ENCODE measurements around the gene IL17RC.

DNA sequence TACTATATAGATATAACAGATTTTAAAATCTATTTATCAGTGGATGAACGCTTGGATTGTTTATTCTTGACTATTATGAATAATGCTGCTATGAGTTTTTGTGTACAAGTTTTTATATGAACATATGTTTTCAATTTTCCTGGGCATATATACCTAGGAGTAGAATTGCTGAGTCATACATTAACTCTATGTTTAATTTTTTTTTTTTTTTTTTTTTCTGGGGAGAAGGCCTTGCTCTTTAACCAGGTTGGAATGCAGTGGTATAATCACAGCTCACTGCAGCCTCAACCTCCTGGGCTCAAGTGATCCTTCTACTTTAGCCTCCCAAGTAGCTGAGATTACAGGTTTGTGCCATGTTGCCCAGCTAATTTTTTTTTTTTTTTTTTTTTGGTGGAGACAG, 45.9 kb upstream of the IL17RC start:
- TF ChIP-seq CREB1 (IDR thresholded peaks at IDR 0.05): no peak
- TF ChIP-seq, protein P1, sequence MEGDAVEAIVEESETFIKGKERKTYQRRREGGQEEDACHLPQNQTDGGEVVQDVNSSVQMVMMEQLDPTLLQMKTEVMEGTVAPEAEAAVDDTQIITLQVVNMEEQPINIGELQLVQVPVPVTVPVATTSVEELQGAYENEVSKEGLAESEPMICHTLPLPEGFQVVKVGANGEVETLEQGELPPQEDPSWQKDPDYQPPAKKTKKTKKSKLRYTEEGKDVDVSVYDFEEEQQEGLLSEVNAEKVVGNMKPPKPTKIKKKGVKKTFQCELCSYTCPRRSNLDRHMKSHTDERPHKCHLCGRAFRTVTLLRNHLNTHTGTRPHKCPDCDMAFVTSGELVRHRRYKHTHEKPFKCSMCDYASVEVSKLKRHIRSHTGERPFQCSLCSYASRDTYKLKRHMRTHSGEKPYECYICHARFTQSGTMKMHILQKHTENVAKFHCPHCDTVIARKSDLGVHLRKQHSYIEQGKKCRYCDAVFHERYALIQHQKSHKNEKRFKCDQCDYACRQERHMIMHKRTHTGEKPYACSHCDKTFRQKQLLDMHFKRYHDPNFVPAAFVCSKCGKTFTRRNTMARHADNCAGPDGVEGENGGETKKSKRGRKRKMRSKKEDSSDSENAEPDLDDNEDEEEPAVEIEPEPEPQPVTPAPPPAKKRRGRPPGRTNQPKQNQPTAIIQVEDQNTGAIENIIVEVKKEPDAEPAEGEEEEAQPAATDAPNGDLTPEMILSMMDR (IDR thresholded peaks at IDR 0.05; ENCODE audit: control extremely low read depth in 1 of 3, insufficient read depth in 1 of 3, low read depth in 1 of 3, low read length in 3 of 3): no peak
- TF ChIP-seq, protein P2, sequence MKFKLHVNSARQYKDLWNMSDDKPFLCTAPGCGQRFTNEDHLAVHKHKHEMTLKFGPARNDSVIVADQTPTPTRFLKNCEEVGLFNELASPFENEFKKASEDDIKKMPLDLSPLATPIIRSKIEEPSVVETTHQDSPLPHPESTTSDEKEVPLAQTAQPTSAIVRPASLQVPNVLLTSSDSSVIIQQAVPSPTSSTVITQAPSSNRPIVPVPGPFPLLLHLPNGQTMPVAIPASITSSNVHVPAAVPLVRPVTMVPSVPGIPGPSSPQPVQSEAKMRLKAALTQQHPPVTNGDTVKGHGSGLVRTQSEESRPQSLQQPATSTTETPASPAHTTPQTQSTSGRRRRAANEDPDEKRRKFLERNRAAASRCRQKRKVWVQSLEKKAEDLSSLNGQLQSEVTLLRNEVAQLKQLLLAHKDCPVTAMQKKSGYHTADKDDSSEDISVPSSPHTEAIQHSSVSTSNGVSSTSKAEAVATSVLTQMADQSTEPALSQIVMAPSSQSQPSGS (IDR thresholded peaks at IDR 0.05; ENCODE audit: low read length): no peak
- TF ChIP-seq SIRT6 (IDR thresholded peaks at IDR 0.05; ENCODE audit: low read length): no peak
